Activated CD4-positive, alpha-beta memory T cell treated with anti-CD3 and anti-CD28 coated beads, Interleukin-2, amount 10 ng/mL, durations not matched to agents 7 days and 5 days (primary cell): ENCODE results near the gene RGS3. TPM values are rescaled to one million over a fixed set of nuclear protein-coding genes. Genes with fewer than 3 reads are reported as not detected.
"Not testable (repeated sequence)": the region's sequence is repeated elsewhere in the genome, so short reads cannot be mapped to it uniquely, and the experiment has no call there.

ENCODE experiments used
- CTCF ChIA-PET: fragments of 350-600 bp; sonication (Branson Sonifier 250); formaldehyde crosslinking; loops from one replicate; lab custom pipeline; 2021; ENCODE audit warnings: antibody characterized with exemption, inconsistent platforms; lab: Charles Lee
- POLR2A ChIA-PET: fragments of 350-600 bp; sonication (Branson Sonifier 250); formaldehyde crosslinking; loops from one replicate; lab custom pipeline; 2021; ENCODE audit warnings: antibody characterized with exemption; lab: Charles Lee
- DNase-seq: peaks from one replicate; pipeline ENCODE4 v3.0.0-alpha.2; 2020
- H3K27ac Mint-ChIP-seq: one replicate; pipeline ENCODE4 v1.8.0; 2021; ENCODE audit warnings: mild to moderate bottlenecking, mixed read lengths
- H3K27me3 Mint-ChIP-seq: one replicate; pipeline ENCODE4 v1.8.0; 2021; ENCODE audit warnings: mixed read lengths
- H3K36me3 Mint-ChIP-seq: one replicate; pipeline ENCODE4 v1.8.0; 2021; ENCODE audit warnings: low read depth, mixed read lengths
- H3K4me1 Mint-ChIP-seq: one replicate; pipeline ENCODE4 v1.8.0; 2021; ENCODE audit warnings: mixed read lengths
- H3K4me3 Mint-ChIP-seq: one replicate; pipeline ENCODE4 v1.8.0; 2021; ENCODE audit warnings: mild to moderate bottlenecking, mixed read lengths
- H3K9me3 Mint-ChIP-seq: one replicate; pipeline ENCODE4 v1.8.0; 2021; ENCODE audit warnings: mixed read lengths
- total RNA-seq, 2 experiments: library from RNA; stranded (reverse); gene quantifications; one replicate each; pipeline ENCODE4 v1.2.3, GENCODE V29; 2021

The RGS3 gene
- total RNA-seq, 2 experiments from 2014 or later: 22.7 to 24.0 TPM

DNA sequence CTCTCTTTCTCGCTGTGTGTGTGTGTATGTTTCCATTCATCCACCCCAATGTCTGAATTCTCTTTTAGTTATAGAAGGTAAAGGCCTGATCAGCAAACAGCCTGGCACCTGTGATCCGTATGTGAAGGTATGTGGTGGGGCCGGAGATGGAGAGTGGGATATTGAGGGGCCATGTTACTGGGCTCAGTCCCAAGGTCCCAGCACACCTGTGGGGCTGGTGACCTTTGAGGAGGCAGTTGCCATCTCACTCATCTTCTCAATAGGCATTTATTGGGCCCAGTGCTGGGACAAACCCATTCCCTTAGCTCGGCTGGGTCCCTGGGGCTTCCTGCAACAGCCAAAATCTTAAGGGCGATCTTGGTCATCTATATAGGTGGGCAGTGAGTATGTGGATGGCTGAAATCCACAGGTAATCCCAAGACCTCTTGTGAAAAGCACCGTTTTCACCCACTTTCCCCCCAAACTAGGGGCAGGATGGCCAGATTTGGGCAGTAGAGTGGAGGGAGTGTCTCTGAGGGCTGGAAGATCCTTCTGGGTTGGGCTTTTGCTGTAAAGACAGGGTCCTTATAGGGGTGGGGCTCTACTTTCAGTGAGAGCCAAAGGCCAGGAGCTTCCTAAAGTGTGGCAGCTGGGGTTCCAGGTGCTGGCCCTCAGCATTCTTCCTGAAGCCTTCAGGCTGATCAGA is 19.6 kb downstream of the RGS3 start:
- H3K9me3 Mint-ChIP-seq: no peaks in the 10 kb centered on the region
- H3K36me3 Mint-ChIP-seq: no peaks in the 10 kb centered on the region
- ChIA-PET POLR2A (no interaction called here), CTCF (no interaction called here)
- peaks cover 4% of the 10 kb centered on the region for H3K27me3 Mint-ChIP-seq
- H3K4me1 Mint-ChIP-seq: peaks cover 12% of the 10 kb centered on the region
- H3K4me3 Mint-ChIP-seq: no peak overlapping the region
- no peak overlapping the region for H3K27ac Mint-ChIP-seq
- DNase-seq: no peak

DNA sequence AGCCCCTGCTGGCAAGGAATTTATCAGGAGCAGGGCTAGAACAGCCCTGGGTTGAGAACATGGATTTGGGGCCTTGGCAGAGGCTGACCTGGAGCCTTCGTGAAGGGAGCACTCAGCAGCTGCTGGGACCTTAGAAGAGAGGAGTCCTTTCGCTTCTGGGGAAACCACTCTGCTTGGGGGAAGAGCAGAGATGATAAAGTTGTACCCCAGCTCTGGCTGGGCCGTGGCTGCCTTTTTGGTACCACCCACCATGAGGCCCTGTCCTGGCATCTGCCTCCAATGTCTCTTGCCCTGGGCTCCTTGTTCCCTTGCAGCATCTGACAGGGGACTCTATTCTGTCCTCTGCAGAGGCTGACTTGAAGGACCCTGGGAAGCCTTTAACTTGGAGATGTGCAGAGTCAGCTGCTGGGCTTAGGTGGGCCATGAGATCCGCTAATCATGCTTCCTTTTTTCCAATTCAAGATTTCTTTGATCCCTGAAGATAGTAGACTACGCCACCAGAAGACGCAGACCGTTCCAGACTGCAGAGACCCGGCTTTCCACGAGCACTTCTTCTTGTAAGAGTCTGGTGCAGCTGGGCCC is 20.2 kb downstream of the RGS3 start:
- H3K9me3 Mint-ChIP-seq: no peaks in the 10 kb centered on the region
- H3K27me3 Mint-ChIP-seq: peaks cover 1% of the 10 kb centered on the region
- POLR2A ChIA-PET: no interaction called here
- CTCF ChIA-PET: interaction anchor here (0.9 to 1.4 kb wide), 3 partner anchors 9 to 174 kb away, joined by 3 to 5 read pairs (median 4); no protein-coding TSS in a partner anchor
- H3K4me1 Mint-ChIP-seq: peaks cover 11% of the 10 kb centered on the region
- no peak overlapping the region for H3K4me3 Mint-ChIP-seq
- no peaks in the 10 kb centered on the region for H3K36me3 Mint-ChIP-seq
- DNase-seq: no peak
- H3K27ac Mint-ChIP-seq: no peak overlapping the region

DNA sequence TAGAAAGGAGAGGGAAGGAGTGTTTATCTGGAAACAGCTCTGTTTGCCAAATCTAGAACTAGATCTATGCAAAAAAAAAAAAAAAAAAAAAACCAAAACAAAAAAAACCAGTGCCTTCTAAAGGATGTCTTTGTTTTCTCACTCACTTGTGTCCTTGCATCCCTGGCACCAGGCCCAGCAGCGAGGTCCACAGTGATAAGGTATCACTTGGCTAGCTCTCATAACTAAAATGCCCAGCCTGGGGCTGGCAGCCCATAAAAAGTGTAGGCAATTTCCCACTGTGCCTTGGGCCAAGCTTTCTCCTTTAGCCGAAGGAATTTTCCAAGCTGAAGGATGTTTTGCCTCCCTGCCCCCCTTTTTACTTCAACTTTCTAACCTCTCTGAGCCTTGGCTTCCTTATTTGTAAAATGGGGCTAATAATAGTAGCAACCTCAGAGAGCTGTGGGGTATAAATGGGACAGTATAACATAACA is 20.8 kb downstream of the RGS3 start:
- Mint-ChIP-seq H3K27me3 (peaks cover 1% of the 10 kb centered on the region), H3K27ac (no peak overlapping the region), H3K4me3 (no peak overlapping the region), H3K36me3 (no peaks in the 10 kb centered on the region), H3K9me3 (no peaks in the 10 kb centered on the region), H3K4me1 (peaks cover 6% of the 10 kb centered on the region)
- POLR2A ChIA-PET: no interaction called here
- no peak for DNase-seq
- CTCF ChIA-PET: interaction anchor here (0.9 to 1.4 kb wide), 3 partner anchors 8 to 174 kb away, joined by 3 to 5 read pairs (median 4); no protein-coding TSS in a partner anchor

DNA sequence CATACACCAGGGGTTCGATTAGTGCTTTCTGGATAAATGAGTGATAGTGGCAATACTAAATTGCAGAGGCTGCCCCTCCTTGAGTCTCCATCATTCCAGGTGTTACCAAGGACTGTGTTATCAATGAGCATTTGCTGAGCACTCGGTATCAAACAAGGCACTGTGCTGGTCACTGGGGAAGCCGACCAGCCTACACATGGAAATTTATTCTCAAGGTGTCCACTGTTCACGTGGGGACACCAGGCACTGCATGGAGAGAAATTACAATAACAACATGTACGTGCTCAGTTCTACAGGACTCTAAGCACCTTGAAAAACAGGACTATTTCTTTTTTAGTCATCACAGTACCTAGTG is 22.2 kb downstream of the RGS3 start:
- H3K4me1 Mint-ChIP-seq: no peaks in the 10 kb centered on the region
- ChIA-PET POLR2A (no interaction called here), CTCF (no interaction called here)
- no peak overlapping the region for H3K4me3 Mint-ChIP-seq
- H3K27ac Mint-ChIP-seq: no peak overlapping the region
- H3K36me3 Mint-ChIP-seq: no peaks in the 10 kb centered on the region
- no peaks in the 10 kb centered on the region for H3K9me3 Mint-ChIP-seq
- H3K27me3 Mint-ChIP-seq: peaks cover 1% of the 10 kb centered on the region
- no peak for DNase-seq

DNA sequence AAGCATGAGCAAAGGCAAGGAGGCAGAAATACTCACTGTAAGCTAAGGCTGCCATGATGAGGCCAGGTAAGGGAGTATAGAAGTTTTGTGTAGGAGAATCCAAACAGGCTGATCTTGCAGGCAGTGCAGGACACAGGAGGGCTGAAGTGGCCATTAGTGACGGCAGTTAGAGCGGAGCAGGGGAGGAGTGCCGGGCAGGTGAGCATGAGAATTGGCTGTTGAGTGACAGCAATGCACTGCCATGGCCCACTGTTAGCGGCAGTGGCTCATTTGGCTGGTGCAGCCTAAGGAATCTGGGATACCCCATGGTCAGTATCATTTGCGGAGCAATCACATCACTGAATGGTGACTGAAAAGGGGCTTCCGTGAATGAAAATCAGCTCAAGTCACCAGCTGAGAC is 22.8 kb downstream of the RGS3 start:
- Mint-ChIP-seq H3K27ac (no peak overlapping the region), H3K36me3 (no peaks in the 10 kb centered on the region), H3K27me3 (peaks cover 1% of the 10 kb centered on the region), H3K9me3 (no peaks in the 10 kb centered on the region), H3K4me1 (no peaks in the 10 kb centered on the region), H3K4me3 (no peak overlapping the region)
- DNase-seq: no peak
- ChIA-PET POLR2A (no interaction called here), CTCF (interaction anchor here (0.7 kb wide), 1 partner anchor 559 kb away, joined by 4 read pairs; no protein-coding TSS in a partner anchor)

DNA sequence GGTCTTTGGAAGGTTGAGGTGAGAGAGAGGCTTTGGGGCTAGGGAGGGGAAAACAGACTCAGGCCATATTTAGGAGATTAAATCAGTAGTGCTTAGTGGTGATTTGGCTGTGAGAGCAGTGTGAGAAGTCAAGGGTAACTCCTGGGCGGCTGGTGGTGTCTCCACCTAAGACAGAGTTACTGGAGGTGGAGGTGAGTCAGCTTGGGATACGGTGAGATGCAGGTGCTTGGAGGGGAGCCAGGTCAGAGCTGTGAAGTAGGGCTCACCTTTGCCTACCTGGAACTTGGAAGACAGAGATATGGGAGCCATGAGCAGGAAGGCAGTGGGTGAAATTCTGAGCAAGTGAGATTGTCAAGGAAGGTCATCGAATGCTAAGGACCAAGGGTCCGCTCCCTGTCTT is 24.5 kb downstream of the RGS3 start:
- Mint-ChIP-seq H3K4me3 (no peak overlapping the region), H3K4me1 (no peaks in the 10 kb centered on the region), H3K9me3 (no peaks in the 10 kb centered on the region), H3K36me3 (no peaks in the 10 kb centered on the region), H3K27me3 (peaks cover 4% of the 10 kb centered on the region), H3K27ac (no peak overlapping the region)
- DNase-seq: no peak
- ChIA-PET CTCF (no interaction called here), POLR2A (no interaction called here)

DNA sequence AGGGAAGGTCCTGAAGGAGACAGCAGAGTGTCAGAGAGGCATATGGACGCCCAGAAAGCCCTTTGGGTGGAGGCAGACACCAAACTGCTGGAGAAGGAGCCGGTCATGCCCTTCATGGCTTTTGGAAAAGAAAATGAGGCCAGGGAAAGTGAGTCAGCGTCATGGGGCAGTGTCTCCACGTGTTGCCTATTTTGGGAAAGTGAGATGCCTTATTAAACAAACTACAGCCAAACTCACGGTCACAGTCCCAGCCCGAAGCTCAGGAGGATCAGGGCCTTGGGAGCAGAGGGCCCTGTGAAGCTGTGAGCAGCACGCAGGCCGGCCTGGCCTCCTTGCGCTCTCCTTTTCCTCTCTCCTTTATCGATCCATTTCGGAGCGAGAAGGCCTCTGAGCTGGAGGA is 25.0 kb downstream of the RGS3 start:
- Mint-ChIP-seq H3K27me3 (peaks cover 4% of the 10 kb centered on the region), H3K36me3 (no peaks in the 10 kb centered on the region), H3K27ac (no peak overlapping the region), H3K9me3 (no peaks in the 10 kb centered on the region), H3K4me1 (no peaks in the 10 kb centered on the region), H3K4me3 (no peak overlapping the region)
- POLR2A ChIA-PET: no interaction called here
- DNase-seq: no peak
- CTCF ChIA-PET: no interaction called here

DNA sequence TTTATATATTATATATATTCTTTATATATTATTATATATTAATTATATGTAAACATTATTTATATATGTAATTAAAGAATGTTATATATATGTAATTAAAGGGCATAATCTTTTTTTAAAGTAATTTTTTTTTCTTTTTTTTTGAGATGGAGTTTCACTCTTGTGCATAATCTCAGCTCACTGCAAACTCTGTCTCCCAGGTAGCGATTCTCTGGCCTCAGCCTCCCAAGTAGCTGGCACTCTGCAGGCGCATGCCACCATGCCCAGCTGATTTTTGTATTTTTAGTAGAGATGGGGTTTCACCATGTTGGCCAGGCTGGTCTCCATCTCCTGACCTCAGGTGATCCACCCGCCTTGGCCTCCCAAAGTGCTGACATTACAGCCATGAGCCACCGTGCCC is 27.6 kb downstream of the RGS3 start:
- DNase-seq, H3K4me3 Mint-ChIP-seq, CTCF ChIA-PET, H3K27me3 Mint-ChIP-seq, POLR2A ChIA-PET, H3K4me1 Mint-ChIP-seq, H3K9me3 Mint-ChIP-seq, H3K36me3 Mint-ChIP-seq, H3K27ac Mint-ChIP-seq: not testable (repeated sequence)

DNA sequence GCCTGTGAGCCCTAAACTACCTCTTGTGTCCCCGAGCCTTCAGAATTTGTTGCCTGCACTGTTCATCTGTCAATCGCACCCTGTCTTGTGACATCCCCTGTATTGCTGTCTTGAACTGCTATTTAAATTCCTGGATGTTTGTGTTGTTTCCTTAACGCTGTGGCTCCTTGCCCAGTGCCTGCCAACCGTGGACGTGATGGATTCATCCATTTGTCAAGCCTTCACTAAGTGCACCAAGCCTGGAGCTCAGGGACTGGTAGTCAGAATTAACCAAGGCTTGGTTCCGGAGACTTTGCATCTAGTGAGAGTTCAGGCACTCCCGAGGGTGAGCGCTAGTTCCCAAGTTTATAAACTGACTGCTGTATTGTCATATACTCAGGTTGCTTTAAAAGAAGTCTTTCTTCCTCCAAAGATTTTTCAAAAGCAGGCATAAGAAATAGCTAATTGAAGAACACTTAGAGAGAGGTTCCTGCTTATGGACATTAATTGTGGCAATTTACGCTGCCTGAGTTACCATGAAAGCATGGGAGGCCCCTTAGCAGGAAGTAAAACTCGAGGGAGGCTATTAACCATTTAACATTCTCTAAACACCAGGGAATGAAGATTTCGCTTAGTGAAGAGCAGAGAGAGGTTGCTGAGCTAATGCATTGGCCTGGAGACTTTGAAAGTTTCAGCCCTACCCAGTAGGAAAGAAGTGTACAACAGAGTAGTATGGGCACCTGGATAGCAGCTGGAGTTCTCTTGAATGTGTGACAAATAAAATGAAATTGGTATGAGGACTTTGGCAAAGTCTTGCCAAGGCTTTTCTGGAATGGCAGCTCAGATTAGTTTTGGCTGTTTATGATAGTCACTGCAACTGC is 29.0 kb downstream of the RGS3 start:
- Mint-ChIP-seq H3K9me3 (no peaks in the 10 kb centered on the region), H3K4me1 (no peaks in the 10 kb centered on the region), H3K27ac (no peak overlapping the region), H3K4me3 (no peak overlapping the region), H3K27me3 (peaks cover 6% of the 10 kb centered on the region), H3K36me3 (no peaks in the 10 kb centered on the region)
- POLR2A ChIA-PET: interaction anchor here (0.6 to 1.1 kb wide), 3 partner anchors 11 to 96 kb away, joined by 3 read pairs; no protein-coding TSS in a partner anchor
- DNase-seq: no peak
- CTCF ChIA-PET: interaction anchor here (0.8 kb wide), 1 partner anchor 9 kb away, joined by 3 read pairs; no protein-coding TSS in a partner anchor

DNA sequence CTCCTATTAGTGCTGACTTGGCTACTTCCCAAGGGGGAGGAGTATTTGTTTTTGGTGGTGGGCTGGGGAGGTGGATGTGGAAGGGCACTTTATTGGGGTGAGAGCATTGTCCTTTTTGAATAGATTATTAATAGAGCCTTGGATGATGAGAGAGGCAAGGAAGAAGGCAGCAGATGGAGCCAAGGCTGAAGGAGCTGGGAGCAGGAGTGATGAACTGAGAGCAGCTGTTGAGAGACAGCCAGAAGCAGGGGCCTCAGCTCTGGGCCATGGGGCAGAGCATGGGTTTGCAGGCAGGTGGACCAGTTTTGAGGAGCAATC is 29.6 kb downstream of the RGS3 start:
- no peak for DNase-seq
- Mint-ChIP-seq H3K9me3 (no peaks in the 10 kb centered on the region), H3K27me3 (peaks cover 4% of the 10 kb centered on the region), H3K4me1 (no peaks in the 10 kb centered on the region), H3K4me3 (no peak overlapping the region), H3K36me3 (no peaks in the 10 kb centered on the region), H3K27ac (no peak overlapping the region)
- ChIA-PET CTCF (no interaction called here), POLR2A (interaction anchor here (0.6 to 1.0 kb wide), 2 partner anchors 16 to 95 kb away, joined by 3 read pairs; no protein-coding TSS in a partner anchor)

DNA sequence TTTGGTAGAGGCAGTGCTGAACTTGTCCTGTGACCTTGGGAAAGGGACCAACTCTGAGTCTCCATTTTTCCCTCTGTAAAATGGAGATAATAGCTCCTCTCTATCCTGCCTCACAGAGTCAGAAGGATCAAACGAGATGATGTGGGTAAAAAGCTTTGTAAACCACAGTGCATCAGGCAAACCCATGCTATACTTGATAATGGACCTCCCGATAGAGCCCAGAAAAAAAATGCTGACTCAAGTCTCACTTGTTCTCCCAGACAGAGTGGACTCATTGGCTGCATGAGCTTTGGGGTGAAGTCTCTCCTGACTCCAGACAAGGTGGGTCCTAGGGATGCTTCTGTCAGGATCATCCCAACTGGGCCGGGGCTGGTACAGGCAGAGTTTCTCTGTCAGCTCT is 32.0 kb downstream of the RGS3 start:
- CTCF ChIA-PET: no interaction called here
- no peaks in the 10 kb centered on the region for H3K4me1 Mint-ChIP-seq
- H3K36me3 Mint-ChIP-seq: no peaks in the 10 kb centered on the region
- no peak overlapping the region for H3K4me3 Mint-ChIP-seq
- POLR2A ChIA-PET: no interaction called here
- peaks cover 4% of the 10 kb centered on the region for H3K27me3 Mint-ChIP-seq
- no peaks in the 10 kb centered on the region for H3K9me3 Mint-ChIP-seq
- no peak overlapping the region for H3K27ac Mint-ChIP-seq
- DNase-seq: no peak

DNA sequence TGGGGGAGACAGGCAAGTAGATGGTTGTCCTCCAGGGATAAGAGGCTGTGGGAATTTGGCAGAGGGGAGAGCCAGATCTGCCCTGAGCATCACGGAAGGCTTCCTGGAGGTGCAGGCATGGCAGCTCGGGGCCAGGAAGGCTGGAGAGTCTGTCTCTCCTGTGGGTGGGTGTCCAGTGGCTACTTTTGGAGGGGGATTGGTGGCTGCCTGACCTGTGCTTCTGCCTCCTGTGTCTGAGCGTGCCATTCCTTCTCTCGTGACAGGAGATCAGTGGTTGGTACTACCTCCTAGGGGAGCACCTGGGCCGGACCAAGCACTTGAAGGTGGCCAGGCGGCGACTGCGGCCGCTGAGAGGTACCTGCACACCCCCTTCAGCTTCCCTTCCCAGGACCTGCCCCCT is 33.5 kb downstream of the RGS3 start:
- Mint-ChIP-seq H3K9me3 (no peaks in the 10 kb centered on the region), H3K27me3 (peaks cover 4% of the 10 kb centered on the region), H3K4me3 (no peak overlapping the region), H3K4me1 (no peaks in the 10 kb centered on the region), H3K27ac (no peak overlapping the region), H3K36me3 (no peaks in the 10 kb centered on the region)
- ChIA-PET POLR2A (no interaction called here), CTCF (no interaction called here)
- no peak for DNase-seq
